Skeletal muscle tissue (tissue), 4 donors: ENCODE results near the gene GNG7. TPM values are rescaled to one million over a fixed set of nuclear protein-coding genes. Genes with fewer than 3 reads are reported as not detected.
"Not testable (repeated sequence)": the region's sequence is repeated elsewhere in the genome, so short reads cannot be mapped to it uniquely, and the experiment has no call there.

Experiments
- H3K27ac ChIP-seq: one replicate; pipeline ENCODE4 v1.7.0; 2013; ENCODE audit warnings: mild to moderate bottlenecking, low read depth, low read length, inconsistent platforms
- H3K27me3 ChIP-seq, 3 donors: one replicate each; pipeline ENCODE4 v1.7.0; 2013; ENCODE audit warnings: low read length in 3 of 3; ENCODE audit not compliant: control insufficient read depth in 3 of 3, insufficient read depth in 3 of 3
- H3K36me3 ChIP-seq, 3 donors: one replicate each; pipeline ENCODE4 v1.7.0; 2013; ENCODE audit warnings: low read length in 3 of 3; ENCODE audit not compliant: control insufficient read depth in 3 of 3, insufficient read depth in 3 of 3
- H3K4me1 ChIP-seq, 3 donors: one replicate each; pipeline ENCODE4 v1.7.0; 2013; ENCODE audit warnings: low read length in 3 of 3, mild to moderate bottlenecking in 3 of 3; ENCODE audit not compliant: control insufficient read depth in 3 of 3, insufficient read depth in 3 of 3
- H3K4me3 ChIP-seq, 3 donors: one replicate each; pipeline ENCODE4 v1.7.0; 2013; ENCODE audit warnings: low read length in 3 of 3
- H3K9ac ChIP-seq, 3 donors: one replicate each; pipeline ENCODE4 v1.7.0; 2013; ENCODE audit warnings: low read length in 3 of 3, mild to moderate bottlenecking in 3 of 3, moderate library complexity in 2 of 3, low read depth in 1 of 3
- H3K9me3 ChIP-seq, 3 donors: one replicate each; pipeline ENCODE4 v1.7.0; 2013; ENCODE audit warnings: low read length in 3 of 3; ENCODE audit not compliant: control insufficient read depth in 3 of 3
- total RNA-seq: library from RNA; depleted of rRNA; stranded (reverse); fragments of >200 nt; gene quantifications from one replicate; pipeline ENCODE4 v1.2.3, GENCODE V29; 2014
- donor health status: Osteomylitis.

Gene GNG7
- total RNA-seq, 1 donor from 2014 or later: 1.6 TPM

GRCh38 chr19:2551172-2551863 is 151.2 kb downstream of the GNG7 start:
- H3K27ac ChIP-seq: peak overlapping the region; percentile 33
- H3K4me1 ChIP-seq: peaks cover 11 to 25% (median 24%) of the 10 kb centered on the region in 3 donors
- no peak overlapping the region for H3K9ac ChIP-seq
- no peaks in the 10 kb centered on the region for H3K27me3 ChIP-seq
- H3K36me3 ChIP-seq: no peaks in the 10 kb centered on the region
- no peak overlapping the region for H3K4me3 ChIP-seq
- H3K9me3 ChIP-seq: no peaks in the 10 kb centered on the region

GRCh38 chr19:2550431-2551171 is 151.9 kb downstream of the GNG7 start:
- Histone ChIP-seq H3K36me3 (no peaks in the 10 kb centered on the region), H3K4me3 (no peak overlapping the region), H3K9ac (peak overlapping the region in 2 of 3 donors; percentile 40 to 45), H3K9me3 (no peaks in the 10 kb centered on the region), H3K27me3 (no peaks in the 10 kb centered on the region), H3K27ac (peak overlapping the region; percentile 64), H3K4me1 (peaks cover 18 to 32% (median 31%) of the 10 kb centered on the region in 3 donors)

- Histone ChIP-seq H3K27ac (peak overlapping the region; percentile 64), H3K36me3 (no peaks in the 10 kb centered on the region), H3K9ac (peak overlapping the region in 1 of 3 donors; percentile 45), H3K4me3 (no peak overlapping the region), H3K4me1 (peaks cover 18 to 40% (median 39%) of the 10 kb centered on the region in 3 donors), H3K9me3 (no peaks in the 10 kb centered on the region), H3K27me3 (no peaks in the 10 kb centered on the region)
Measured at GRCh38 chr19:2549701-2550191, 152.7 kb downstream of the GNG7 start.

- H3K9ac ChIP-seq: no peak overlapping the region
- H3K9me3 ChIP-seq: no peaks in the 10 kb centered on the region
- no peak overlapping the region for H3K4me3 ChIP-seq
- H3K36me3 ChIP-seq: no peaks in the 10 kb centered on the region
- peaks cover 24 to 48% (median 47%) of the 10 kb centered on the region in 3 donors for H3K4me1 ChIP-seq
- peak overlapping the region; percentile 64 for H3K27ac ChIP-seq
- H3K27me3 ChIP-seq: no peaks in the 10 kb centered on the region
Measured at GRCh38 chr19:2548966-2549365, 153.5 kb downstream of the GNG7 start.

GRCh38 chr19:2547721-2548120 is 154.8 kb downstream of the GNG7 start:
- no peak overlapping the region for H3K4me3 ChIP-seq
- peak overlapping the region in 2 of 3 donors; percentile 45 to 83 for H3K9ac ChIP-seq
- peak overlapping the region; percentile 97 for H3K27ac ChIP-seq
- no peaks in the 10 kb centered on the region for H3K36me3 ChIP-seq
- H3K9me3 ChIP-seq: no peaks in the 10 kb centered on the region
- H3K27me3 ChIP-seq: no peaks in the 10 kb centered on the region
- H3K4me1 ChIP-seq: peaks cover 36 to 60% (median 58%) of the 10 kb centered on the region in 3 donors

- H3K27me3 ChIP-seq: no peaks in the 10 kb centered on the region
- no peaks in the 10 kb centered on the region for H3K9me3 ChIP-seq
- peaks cover 42 to 66% (median 64%) of the 10 kb centered on the region in 3 donors for H3K4me1 ChIP-seq
- H3K27ac ChIP-seq: peak overlapping the region; percentile 97
- peak overlapping the region; percentile 81 to 86 (median 83) for H3K9ac ChIP-seq
- no peaks in the 10 kb centered on the region for H3K36me3 ChIP-seq
- H3K4me3 ChIP-seq: peak overlapping the region in 2 of 3 donors; percentile 41 to 45
Measured at GRCh38 chr19:2547033-2547680, 155.3 kb downstream of the GNG7 start.

- Histone ChIP-seq H3K9me3 (no peaks in the 10 kb centered on the region), H3K36me3 (no peaks in the 10 kb centered on the region), H3K4me1 (peaks cover 43 to 74% (median 67%) of the 10 kb centered on the region in 3 donors), H3K27me3 (no peaks in the 10 kb centered on the region), H3K4me3 (peak overlapping the region in 2 of 3 donors; percentile 41 to 45), H3K9ac (peak overlapping the region; percentile 81 to 86 (median 83)), H3K27ac (peak overlapping the region; percentile 97)
Measured at GRCh38 chr19:2546128-2547032, 156.1 kb downstream of the GNG7 start.

- H3K27me3 ChIP-seq, H3K9me3 ChIP-seq, H3K36me3 ChIP-seq: not testable (repeated sequence)
- Histone ChIP-seq H3K27ac (peak overlapping the region; percentile 97), H3K9ac (peak overlapping the region; percentile 81 to 86 (median 83)), H3K4me3 (peak overlapping the region in 2 of 3 donors; percentile 41 to 45), H3K4me1 (peaks cover 42 to 75% (median 65%) of the 10 kb centered on the region in 3 donors)
Measured at GRCh38 chr19:2545416-2546127, 156.9 kb downstream of the GNG7 start.
